Measurements from ENCODE around the gene ZNF654.

The ZNF654 gene

GRCh38 chr3:88149101-88149508 is 90.0 kb downstream of the ZNF654 start:
- peaks cover 71% of the 10 kb centered on the region for H3K79me2 ChIP-seq (ENCODE audit: insufficient read depth, low read length)
- H3K4me2 ChIP-seq (ENCODE audit: low read depth, low read length, poor library complexity, severe bottlenecking), result peak overlapping the region; percentile 91
- H3K4me3 ChIP-seq (ENCODE audit: low read length, poor library complexity, severe bottlenecking), result peak overlapping the region; percentile 96
- no peaks in the 10 kb centered on the region for H3F3A ChIP-seq (ENCODE audit: low read depth)
- peaks cover 32% of the 10 kb centered on the region for H4K20me1 ChIP-seq (ENCODE audit: insufficient read depth, low read length, poor library complexity, severe bottlenecking)
- no peaks in the 10 kb centered on the region for H3K36me3 ChIP-seq (ENCODE audit: insufficient read depth, low read length)
- H3K4me1 ChIP-seq (ENCODE audit: insufficient read depth, low read length, poor library complexity, severe bottlenecking), result peaks cover 37% of the 10 kb centered on the region
- H3K9me2 ChIP-seq (replicated peaks; ENCODE audit: low read depth, low read length), result no peaks in the 10 kb centered on the region
- H2AFZ ChIP-seq (ENCODE audit: low read length), result peak overlapping the region; percentile 99
- no peaks in the 10 kb centered on the region for H3K9me3 ChIP-seq (ENCODE audit: insufficient read depth, low read depth, low read length)
- peak overlapping the region; percentile 94 for H3K9ac ChIP-seq (ENCODE audit: low read depth, low read length, poor library complexity, severe bottlenecking)
- TF ChIP-seq EZH2phosphoT487 (IDR thresholded peaks at IDR 0.05; ENCODE audit: borderline replicate concordance), result no peak
- TF ChIP-seq CTCF (conservative IDR thresholded peaks at IDR 0.05; ENCODE audit: low read length), result no peak
- no peaks in the 10 kb centered on the region for H3K27me3 ChIP-seq (ENCODE audit: insufficient read depth, low read length, poor library complexity, severe bottlenecking)

GRCh38 chr3:88149509-88150362 is 90.7 kb downstream of the ZNF654 start, which contains the start of gene C3orf38:
TSS of gene C3orf38 (plus strand) at chr3:88149959. CDS start at chr3:88150053, 94 bp downstream.
- peak within 1 kb of the TSS; percentile 99 for H2AFZ ChIP-seq (ENCODE audit: low read length)
- peaks cover 78% of the 10 kb centered on the region for H3K79me2 ChIP-seq (ENCODE audit: insufficient read depth, low read length)
- H3K4me2 ChIP-seq (ENCODE audit: low read depth, low read length, poor library complexity, severe bottlenecking), result peak within 1 kb of the TSS; percentile 91

GRCh38 chr3:88150371-88150770 is 91.3 kb downstream of the ZNF654 start:
- Histone ChIP-seq H3K36me3 (ENCODE audit: insufficient read depth, low read length) (peaks cover 5% of the 10 kb centered on the region; the same call in 1 of the 2 replicates), H3K4me3 (ENCODE audit: low read length, poor library complexity, severe bottlenecking) (peak overlapping the region; percentile 96), H3K9me2 (replicated peaks; ENCODE audit: low read depth, low read length) (no peaks in the 10 kb centered on the region), H3K27me3 (ENCODE audit: insufficient read depth, low read length, poor library complexity, severe bottlenecking) (no peaks in the 10 kb centered on the region), H2AFZ (ENCODE audit: low read length) (peak overlapping the region; percentile 99), H3K4me1 (ENCODE audit: insufficient read depth, low read length, poor library complexity, severe bottlenecking) (peaks cover 43% of the 10 kb centered on the region), H3K9ac (ENCODE audit: low read depth, low read length, poor library complexity, severe bottlenecking) (peak overlapping the region; percentile 94), H4K20me1 (ENCODE audit: insufficient read depth, low read length, poor library complexity, severe bottlenecking) (peaks cover 43% of the 10 kb centered on the region), H3F3A (ENCODE audit: low read depth) (no peaks in the 10 kb centered on the region), H3K79me2 (ENCODE audit: insufficient read depth, low read length) (peaks cover 84% of the 10 kb centered on the region), H3K4me2 (ENCODE audit: low read depth, low read length, poor library complexity, severe bottlenecking) (peak overlapping the region; percentile 88), H3K9me3 (ENCODE audit: insufficient read depth, low read depth, low read length) (no peaks in the 10 kb centered on the region)
- TF ChIP-seq CTCF (conservative IDR thresholded peaks at IDR 0.05; ENCODE audit: low read length) (no peak), EZH2phosphoT487 (IDR thresholded peaks at IDR 0.05; ENCODE audit: borderline replicate concordance) (no peak)

More at GRCh38 chr3:88149509-88150362, 90.7 kb downstream of the ZNF654 start, which contains the start of gene C3orf38:
- Histone ChIP-seq H3K36me3 (ENCODE audit: insufficient read depth, low read length) (peaks cover 3% of the 10 kb centered on the region; the same call in 1 of the 2 replicates), H3K4me3 (ENCODE audit: low read length, poor library complexity, severe bottlenecking) (peak within 1 kb of the TSS; percentile 96), H4K20me1 (ENCODE audit: insufficient read depth, low read length, poor library complexity, severe bottlenecking) (peaks cover 39% of the 10 kb centered on the region), H3K4me1 (ENCODE audit: insufficient read depth, low read length, poor library complexity, severe bottlenecking) (peaks cover 41% of the 10 kb centered on the region), H3K9me3 (ENCODE audit: insufficient read depth, low read depth, low read length) (no peaks in the 10 kb centered on the region), H3K27me3 (ENCODE audit: insufficient read depth, low read length, poor library complexity, severe bottlenecking) (no peaks in the 10 kb centered on the region), H3F3A (ENCODE audit: low read depth) (no peaks in the 10 kb centered on the region), H3K9me2 (replicated peaks; ENCODE audit: low read depth, low read length) (no peaks in the 10 kb centered on the region), H3K9ac (ENCODE audit: low read depth, low read length, poor library complexity, severe bottlenecking) (peak within 1 kb of the TSS; percentile 94)
- TF ChIP-seq EZH2phosphoT487 (IDR thresholded peaks at IDR 0.05; ENCODE audit: borderline replicate concordance), result no peak
- TF ChIP-seq CTCF (conservative IDR thresholded peaks at IDR 0.05; ENCODE audit: low read length), result no peak

Measured in Loucy (cell line).